ENCODE results near the gene ADAMTS16.

Gene ADAMTS16

DNA sequence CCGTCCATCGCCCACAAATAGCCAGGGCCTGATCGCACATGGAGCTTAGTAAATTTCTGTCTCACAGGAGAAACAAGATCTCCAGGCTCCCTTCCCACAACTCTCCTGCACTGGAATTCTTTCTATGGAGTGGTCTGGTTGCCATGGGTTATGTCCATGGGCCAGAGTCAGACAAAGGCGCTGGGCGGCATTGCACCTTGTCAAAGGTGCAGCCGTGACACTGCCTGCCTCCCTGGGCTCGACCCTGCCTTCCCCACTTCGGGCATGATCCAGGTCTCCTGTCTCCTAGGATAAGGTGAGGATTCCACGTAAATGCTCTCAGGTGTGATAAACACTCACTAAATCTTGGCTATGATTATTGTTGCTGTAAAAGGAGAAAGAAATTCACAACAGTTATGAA, 130.0 kb downstream of the ADAMTS16 start:
- ATAC-seq = no peak
- TF ChIP-seq ZNF565 (CRISPR knock-in tag; conservative IDR thresholded peaks at IDR 0.05; ENCODE audit: low read depth) = no peak
- TF ChIP-seq ARNTL (CRISPR knock-in tag; IDR thresholded peaks at IDR 0.05; ENCODE audit: borderline replicate concordance, low read depth) = no peak
- no peak for TF ChIP-seq OSR1 (CRISPR knock-in tag; IDR thresholded peaks at IDR 0.05)
- TF ChIP-seq ESRRG (CRISPR knock-in tag; IDR thresholded peaks at IDR 0.05) = no peak
- TF ChIP-seq ZC3H10 (CRISPR knock-in tag; IDR thresholded peaks at IDR 0.05) = no peak
- no peak for TF ChIP-seq TCF4 (CRISPR knock-in tag; IDR thresholded peaks at IDR 0.05; ENCODE audit: borderline replicate concordance)
- TF ChIP-seq, protein P1, sequence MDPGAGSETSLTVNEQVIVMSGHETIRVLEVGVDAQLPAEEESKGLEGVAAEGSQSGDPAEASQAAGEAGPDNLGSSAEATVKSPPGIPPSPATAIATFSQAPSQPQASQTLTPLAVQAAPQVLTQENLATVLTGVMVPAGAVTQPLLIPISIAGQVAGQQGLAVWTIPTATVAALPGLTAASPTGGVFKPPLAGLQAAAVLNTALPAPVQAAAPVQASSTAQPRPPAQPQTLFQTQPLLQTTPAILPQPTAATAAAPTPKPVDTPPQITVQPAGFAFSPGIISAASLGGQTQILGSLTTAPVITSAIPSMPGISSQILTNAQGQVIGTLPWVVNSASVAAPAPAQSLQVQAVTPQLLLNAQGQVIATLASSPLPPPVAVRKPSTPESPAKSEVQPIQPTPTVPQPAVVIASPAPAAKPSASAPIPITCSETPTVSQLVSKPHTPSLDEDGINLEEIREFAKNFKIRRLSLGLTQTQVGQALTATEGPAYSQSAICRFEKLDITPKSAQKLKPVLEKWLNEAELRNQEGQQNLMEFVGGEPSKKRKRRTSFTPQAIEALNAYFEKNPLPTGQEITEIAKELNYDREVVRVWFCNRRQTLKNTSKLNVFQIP (CRISPR knock-in tag; IDR thresholded peaks at IDR 0.05; ENCODE audit: borderline replicate concordance, low read depth) = no peak
- TF ChIP-seq TOX (CRISPR knock-in tag; IDR thresholded peaks at IDR 0.05; ENCODE audit: borderline replicate concordance) = no peak
- TF ChIP-seq BACH2 (CRISPR knock-in tag; IDR thresholded peaks at IDR 0.05; ENCODE audit: borderline replicate concordance) = no peak
- no peak for TF ChIP-seq RARB (CRISPR knock-in tag; IDR thresholded peaks at IDR 0.05)
- no peak for TF ChIP-seq ZNF8 (CRISPR knock-in tag; IDR thresholded peaks at IDR 0.05)
- no peak for TF ChIP-seq GLIS3 (CRISPR knock-in tag; IDR thresholded peaks at IDR 0.05)
- TF ChIP-seq ISL1 (CRISPR knock-in tag; IDR thresholded peaks at IDR 0.05) = no peak
- TF ChIP-seq TSHZ2 (CRISPR knock-in tag; IDR thresholded peaks at IDR 0.05) = no peak
- TF ChIP-seq SNAI2 (CRISPR knock-in tag; IDR thresholded peaks at IDR 0.05) = no peak
- no peak for TF ChIP-seq PPARA (CRISPR knock-in tag; IDR thresholded peaks at IDR 0.05; ENCODE audit: borderline replicate concordance)
- no peak for TF ChIP-seq CSDC2 (CRISPR knock-in tag; IDR thresholded peaks at IDR 0.05)
- no peak for TF ChIP-seq ZFP3 (CRISPR knock-in tag; IDR thresholded peaks at IDR 0.05)
- TF ChIP-seq ZFP30 (CRISPR knock-in tag; IDR thresholded peaks at IDR 0.05) = no peak
- TF ChIP-seq PATZ1 (CRISPR knock-in tag; IDR thresholded peaks at IDR 0.05; ENCODE audit: borderline replicate concordance) = no peak

DNA sequence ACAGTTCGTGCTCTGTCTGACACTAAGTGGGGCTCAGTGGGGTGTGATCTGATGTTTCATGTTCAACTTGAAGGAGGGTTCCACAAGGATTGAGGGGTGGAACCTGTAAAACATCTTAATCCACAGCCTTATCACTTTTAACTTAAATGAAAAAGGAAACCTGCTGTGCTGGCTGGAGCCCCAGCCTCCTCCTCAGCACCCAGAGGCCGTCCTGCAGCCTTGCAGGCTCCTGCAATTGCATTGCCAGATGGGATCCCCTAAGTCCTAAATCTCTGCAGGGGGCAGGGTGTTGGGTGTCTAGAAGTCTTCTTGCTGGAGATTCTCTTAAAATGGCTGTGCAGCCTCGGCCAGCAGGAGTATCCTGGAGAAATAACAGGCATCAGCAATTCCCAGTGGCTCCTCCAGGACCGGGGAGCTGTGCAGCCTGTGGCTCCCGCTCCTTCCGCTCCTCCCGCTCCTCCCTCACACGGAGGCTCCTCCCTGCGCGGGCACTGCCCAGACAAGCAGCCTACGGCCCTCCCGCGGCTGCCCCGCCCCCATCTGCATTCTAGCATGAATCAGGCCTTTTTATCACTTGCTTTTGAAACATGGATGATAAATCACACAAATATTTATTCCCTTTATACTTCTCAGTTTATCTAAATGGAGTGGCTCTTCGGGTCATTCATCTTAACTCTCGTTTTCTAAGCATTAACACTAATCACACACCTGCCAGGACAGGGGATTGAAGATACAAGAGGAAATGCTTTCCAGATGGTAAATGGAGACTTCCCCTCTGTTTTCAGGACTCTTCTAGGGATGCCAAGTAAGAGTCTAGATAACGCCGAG, 131.0 kb downstream of the ADAMTS16 start:
- peak; percentile 99 for ATAC-seq
- TF ChIP-seq OSR1 (CRISPR knock-in tag; IDR thresholded peaks at IDR 0.05) = no peak
- TF ChIP-seq PPARA (CRISPR knock-in tag; IDR thresholded peaks at IDR 0.05; ENCODE audit: borderline replicate concordance) = no peak
- TF ChIP-seq CREB5 (CRISPR knock-in tag; IDR thresholded peaks at IDR 0.05; ENCODE audit: low read depth) = no peak
- TF ChIP-seq CSRNP3 (CRISPR knock-in tag; IDR thresholded peaks at IDR 0.05) = no peak
- TF ChIP-seq TOX (CRISPR knock-in tag; IDR thresholded peaks at IDR 0.05; ENCODE audit: borderline replicate concordance) = no peak
- TF ChIP-seq, protein P1 (CRISPR knock-in tag; IDR thresholded peaks at IDR 0.05; ENCODE audit: borderline replicate concordance, low read depth) = no peak
- TF ChIP-seq ARNTL (CRISPR knock-in tag; IDR thresholded peaks at IDR 0.05; ENCODE audit: borderline replicate concordance, low read depth) = no peak
- no peak for TF ChIP-seq GLIS3 (CRISPR knock-in tag; IDR thresholded peaks at IDR 0.05)
- peak; percentile 88 for TF ChIP-seq ISL1 (CRISPR knock-in tag; IDR thresholded peaks at IDR 0.05)
- TF ChIP-seq BACH2 (CRISPR knock-in tag; IDR thresholded peaks at IDR 0.05; ENCODE audit: borderline replicate concordance) = no peak
- no peak for TF ChIP-seq ZFP30 (CRISPR knock-in tag; IDR thresholded peaks at IDR 0.05)
- TF ChIP-seq ESRRG (CRISPR knock-in tag; IDR thresholded peaks at IDR 0.05) = no peak
- no peak for TF ChIP-seq ZC3H10 (CRISPR knock-in tag; IDR thresholded peaks at IDR 0.05)
- no peak for TF ChIP-seq TSHZ2 (CRISPR knock-in tag; IDR thresholded peaks at IDR 0.05)
- peak; percentile 97; the same call in 1 of the 2 replicates for TF ChIP-seq SNAI2 (CRISPR knock-in tag; IDR thresholded peaks at IDR 0.05)
- TF ChIP-seq ZNF8 (CRISPR knock-in tag; IDR thresholded peaks at IDR 0.05) = no peak
- TF ChIP-seq CSDC2 (CRISPR knock-in tag; IDR thresholded peaks at IDR 0.05) = no peak

All from SK-N-SH treated with all-trans-retinoic acid at 6 μM for 48 hours (cell line).